ENCODE results near the gene DNMT3B.
A peak's percentile ranks its signal among the peaks of the same experiment; 100 is the strongest.
"Not testable (repeated sequence)": the region's sequence is repeated elsewhere in the genome, so short reads cannot be mapped to it uniquely, and the experiment has no call there.

Gene DNMT3B

GRCh38 chr20:32790751-32791057 is 28.5 kb downstream of the DNMT3B start:
- DNase-seq (ENCODE audit: low read depth in 2 of 2): no peak

- no peak for DNase-seq (ENCODE audit: low read depth in 2 of 2)
Observed at GRCh38 chr20:32792316-32792715, 30.1 kb downstream of the DNMT3B start.

GRCh38 chr20:32792731-32793458 is 30.7 kb downstream of the DNMT3B start:
- no peak for DNase-seq (ENCODE audit: low read depth in 2 of 2)

GRCh38 chr20:32796383-32796948 is 34.3 kb downstream of the DNMT3B start:
- no peak for DNase-seq (ENCODE audit: low read depth in 2 of 2)

GRCh38 chr20:32796981-32797451 is 34.8 kb downstream of the DNMT3B start:
- DNase-seq (ENCODE audit: low read depth in 2 of 2): no peak

GRCh38 chr20:32797571-32797970 is 35.4 kb downstream of the DNMT3B start:
- DNase-seq (ENCODE audit: low read depth in 2 of 2): not testable (repeated sequence)

- no peak for DNase-seq (ENCODE audit: low read depth in 2 of 2)
Observed at GRCh38 chr20:32798046-32798981, 36.1 kb downstream of the DNMT3B start.

GRCh38 chr20:32803092-32803491 is 40.9 kb downstream of the DNMT3B start:
- no peak for DNase-seq (ENCODE audit: low read depth in 2 of 2)

- no peak for DNase-seq (ENCODE audit: low read depth in 2 of 2)
Observed at GRCh38 chr20:32804022-32804715, 42.0 kb downstream of the DNMT3B start.

GRCh38 chr20:32804817-32805216 is 42.6 kb downstream of the DNMT3B start:
- no peak for DNase-seq (ENCODE audit: low read depth in 2 of 2)

GRCh38 chr20:32805721-32806120 is 43.5 kb downstream of the DNMT3B start:
- no peak for DNase-seq (ENCODE audit: low read depth in 2 of 2)

- no peak for DNase-seq (ENCODE audit: low read depth in 2 of 2)
Observed at GRCh38 chr20:32806356-32806755, 44.2 kb downstream of the DNMT3B start.

GRCh38 chr20:32807706-32808105 is 45.5 kb downstream of the DNMT3B start:
- no peak for DNase-seq (ENCODE audit: low read depth in 2 of 2)

GRCh38 chr20:32808438-32808837 is 46.3 kb downstream of the DNMT3B start:
- no peak for DNase-seq (ENCODE audit: low read depth in 2 of 2)

GRCh38 chr20:32809907-32810306 is 47.7 kb downstream of the DNMT3B start:
- DNase-seq (ENCODE audit: low read depth in 2 of 2): no peak

GRCh38 chr20:32810941-32811340 is 48.8 kb downstream of the DNMT3B start:
- no peak for DNase-seq (ENCODE audit: low read depth in 2 of 2)

GRCh38 chr20:32811886-32812285 is 49.7 kb downstream of the DNMT3B start:
- DNase-seq (ENCODE audit: low read depth in 2 of 2): no peak

- peak; percentile 40 to 73 for DNase-seq (ENCODE audit: low read depth in 2 of 2)
Observed at GRCh38 chr20:32819992-32820697, 58.0 kb downstream of the DNMT3B start.

GRCh38 chr20:32820698-32821377 is 58.7 kb downstream of the DNMT3B start:
- DNase-seq (ENCODE audit: low read depth in 2 of 2): no peak

- DNase-seq (ENCODE audit: low read depth in 2 of 2): no peak
Observed at GRCh38 chr20:32822225-32822624, 60.0 kb downstream of the DNMT3B start.

- DNase-seq (ENCODE audit: low read depth in 2 of 2): no peak
Observed at GRCh38 chr20:32823078-32823477, 60.9 kb downstream of the DNMT3B start.
